WTC11 (cell line): Measurements from ENCODE around the gene GRPEL2. TPM values are rescaled to one million over a fixed set of nuclear protein-coding genes. Genes with fewer than 3 reads are reported as not detected.
A peak's percentile ranks its signal among the peaks of the same experiment; 100 is the strongest.
"Not testable (repeated sequence)": the region's sequence is repeated elsewhere in the genome, so short reads cannot be mapped to it uniquely, and the experiment has no call there.

ENCODE experiments used
- ATAC-seq: fragments of 200-7000 bp; cut with Tn5 transposase; 2 replicates; pipeline ENCODE4 v1.10.0; 2021; ENCODE audit warnings: mild to moderate bottlenecking, moderate library complexity
- CTCF ChIA-PET: fragments of 300-600 bp; sonication (Branson Sonifier 250); formaldehyde crosslinking; loops from one replicate; lab custom pipeline; 2021; ENCODE audit warnings: antibody characterized with exemption; lab: Charles Lee
- POLR2A ChIA-PET: fragments of 350-600 bp; sonication (Branson Sonifier 250); formaldehyde crosslinking; loops from one replicate; lab custom pipeline; 2021; ENCODE audit warnings: antibody characterized with exemption; lab: Charles Lee
- DNase-seq: peaks from one replicate; pipeline ENCODE4 v3.0.0; 2021; ENCODE audit warnings: low spot score
- H3K27ac Mint-ChIP-seq: 2 replicates; pipeline ENCODE4 v1.8.0; 2021; ENCODE audit warnings: mixed read lengths
- H3K27me3 Mint-ChIP-seq: 2 replicates; pipeline ENCODE4 v1.8.0; 2021; ENCODE audit warnings: low read depth, mild to moderate bottlenecking, moderate library complexity, mixed read lengths
- H3K36me3 Mint-ChIP-seq: 2 replicates; pipeline ENCODE4 v1.8.0; 2021; ENCODE audit warnings: mixed read lengths
- H3K4me1 Mint-ChIP-seq: 2 replicates; pipeline ENCODE4 v1.8.0; 2022; ENCODE audit warnings: mixed read lengths
- H3K4me3 Mint-ChIP-seq: 2 replicates; pipeline ENCODE4 v1.8.0; 2021; ENCODE audit warnings: mild to moderate bottlenecking, moderate library complexity, mixed read lengths
- H3K9me3 Mint-ChIP-seq: 2 replicates; pipeline ENCODE4 v1.8.0; 2021; ENCODE audit warnings: mixed read lengths
- CBFB ChIP-seq: sonication (generic); formaldehyde crosslinking; IDR thresholded peaks from 2 replicates; pipeline ENCODE4 v1.8.1; 2022; ENCODE audit warnings: mild to moderate bottlenecking, low read depth, missing genetic modification reagents
- ELF4 ChIP-seq: sonication (generic); formaldehyde crosslinking; IDR thresholded peaks from 2 replicates; pipeline ENCODE4 v1.8.1; 2022; ENCODE audit warnings: low read depth, mild to moderate bottlenecking, moderate library complexity, missing genetic modification reagents
- EMX1 ChIP-seq: fragments of 250-450 bp; sonication (Bioruptor Pico); IDR thresholded peaks from 2 replicates; pipeline ENCODE4 v1.8.0; 2021; ENCODE audit warnings: mild to moderate bottlenecking
- ESRRA ChIP-seq: sonication (generic); formaldehyde crosslinking; IDR thresholded peaks from 2 replicates; pipeline ENCODE4 v1.8.1; 2022; ENCODE audit warnings: mild to moderate bottlenecking, missing genetic modification reagents, borderline replicate concordance
- HMGA2 ChIP-seq: fragments of 250-450 bp; sonication (Bioruptor Pico); IDR thresholded peaks from 2 replicates; pipeline ENCODE4 v1.4.0; 2021; ENCODE audit warnings: mild to moderate bottlenecking, moderate library complexity
- IRF2 ChIP-seq: sonication (generic); formaldehyde crosslinking; IDR thresholded peaks from 2 replicates; pipeline ENCODE4 v1.8.0; 2022; ENCODE audit warnings: low read depth, missing genetic modification reagents, borderline replicate concordance
- NFE2L1 ChIP-seq: sonication (generic); formaldehyde crosslinking; IDR thresholded peaks from 2 replicates; pipeline ENCODE4 v1.8.1; 2023; ENCODE audit warnings: missing genetic modification reagents
- SMAD3 ChIP-seq: sonication (generic); formaldehyde crosslinking; IDR thresholded peaks from 2 replicates; pipeline ENCODE4 v1.8.0; 2022; ENCODE audit warnings: missing genetic modification reagents, mild to moderate bottlenecking, borderline replicate concordance
- ZNF671 ChIP-seq: fragments of 250-450 bp; sonication (Bioruptor Pico); IDR thresholded peaks from 2 replicates; pipeline ENCODE4 v1.8.0; 2021; ENCODE audit warnings: mild to moderate bottlenecking
- total RNA-seq: library from RNA; stranded (reverse); gene quantifications from 3 replicates; pipeline ENCODE4 v1.2.3, GENCODE V29; 2021
- TF ChIP-seq, protein P1 (sequence below): sonication (generic); formaldehyde crosslinking; IDR thresholded peaks from 2 replicates; pipeline ENCODE4 v1.8.1; 2023; ENCODE audit warnings: mild to moderate bottlenecking, missing genetic modification reagents, borderline replicate concordance
- TF ChIP-seq, protein P2 (sequence below): sonication (generic); formaldehyde crosslinking; IDR thresholded peaks from 2 replicates; pipeline ENCODE4 v1.8.1; 2022; ENCODE audit warnings: mild to moderate bottlenecking, moderate library complexity, missing genetic modification reagents
- TF ChIP-seq, protein P3 (sequence below): sonication (generic); formaldehyde crosslinking; IDR thresholded peaks from 2 replicates; pipeline ENCODE4 v1.8.0; 2022; ENCODE audit warnings: mild to moderate bottlenecking, missing genetic modification reagents
- TF ChIP-seq, protein P4 (sequence below): sonication (generic); formaldehyde crosslinking; IDR thresholded peaks from 2 replicates; pipeline ENCODE4 v1.8.0; 2022; ENCODE audit warnings: mild to moderate bottlenecking, missing genetic modification reagents
- TF ChIP-seq, protein P5 (sequence below): sonication (generic); formaldehyde crosslinking; IDR thresholded peaks from 2 replicates; pipeline ENCODE4 v1.8.1; 2022; ENCODE audit warnings: low read depth, missing genetic modification reagents, borderline replicate concordance

Gene GRPEL2
- total RNA-seq, 1 experiment from 2014 or later: 48.6 TPM

DNA sequence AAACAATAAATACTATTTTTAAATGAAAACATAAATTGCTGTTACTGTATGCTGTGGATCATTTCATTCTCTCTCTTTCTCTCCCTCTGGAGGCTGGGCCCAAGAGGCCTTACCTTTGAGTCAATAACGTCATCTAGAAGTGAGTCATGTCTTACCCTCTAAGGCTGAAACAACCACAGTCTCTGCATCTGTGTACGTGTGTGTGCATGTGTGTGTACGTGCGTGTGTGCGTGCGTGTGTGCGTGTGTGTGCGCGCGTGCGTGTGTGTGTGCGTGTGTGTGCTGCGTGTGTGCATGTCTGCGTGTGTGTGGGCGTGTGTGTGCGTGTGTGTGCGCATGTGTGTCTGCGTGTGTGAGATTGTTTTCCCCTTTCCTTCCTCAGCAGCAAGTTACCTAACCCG lies 47.4 kb downstream of the GRPEL2 start:
- H3K36me3 Mint-ChIP-seq: no peaks in the 10 kb centered on the region
- H3K4me1 Mint-ChIP-seq: no peaks in the 10 kb centered on the region
- H3K4me3 Mint-ChIP-seq: no peak overlapping the region
- no peaks in the 10 kb centered on the region for H3K27me3 Mint-ChIP-seq
- ChIA-PET CTCF (interaction anchor here (1.0 kb wide), 1 partner anchor 25 kb away, joined by 3 read pairs; no protein-coding TSS in a partner anchor), POLR2A (no interaction called here)
- DNase-seq (no peak), ATAC-seq (no peak)
- no peak overlapping the region for H3K27ac Mint-ChIP-seq
- H3K9me3 Mint-ChIP-seq: peaks cover 5% of the 10 kb centered on the region
- TF ChIP-seq NFE2L1: 0 out of 2 replicates have a peak, but pooled peaks have one; percentile 14
- no peak for TF ChIP-seq ESRRA (CRISPR knock-in tag)

DNA sequence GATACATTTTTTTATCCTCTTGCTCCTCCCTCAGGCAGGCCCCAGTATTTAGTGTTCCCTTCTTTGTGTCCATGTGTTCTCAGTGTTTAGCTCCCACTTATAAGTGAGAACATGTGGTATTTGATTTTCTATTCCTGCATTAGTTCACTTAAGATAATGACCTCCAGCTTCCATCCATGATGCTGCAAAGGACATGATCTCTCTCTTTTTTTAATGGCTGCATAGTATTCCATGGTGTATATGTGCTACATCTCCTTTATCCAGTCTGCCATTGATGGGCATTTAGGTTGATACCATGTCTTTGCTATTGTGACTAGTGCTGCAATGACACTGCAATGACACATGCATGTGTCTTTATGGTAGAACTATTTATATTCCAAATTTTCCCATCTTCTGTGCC lies 49.7 kb downstream of the GRPEL2 start:
- H3K4me3 Mint-ChIP-seq, H3K27ac Mint-ChIP-seq: not testable (repeated sequence)

DNA sequence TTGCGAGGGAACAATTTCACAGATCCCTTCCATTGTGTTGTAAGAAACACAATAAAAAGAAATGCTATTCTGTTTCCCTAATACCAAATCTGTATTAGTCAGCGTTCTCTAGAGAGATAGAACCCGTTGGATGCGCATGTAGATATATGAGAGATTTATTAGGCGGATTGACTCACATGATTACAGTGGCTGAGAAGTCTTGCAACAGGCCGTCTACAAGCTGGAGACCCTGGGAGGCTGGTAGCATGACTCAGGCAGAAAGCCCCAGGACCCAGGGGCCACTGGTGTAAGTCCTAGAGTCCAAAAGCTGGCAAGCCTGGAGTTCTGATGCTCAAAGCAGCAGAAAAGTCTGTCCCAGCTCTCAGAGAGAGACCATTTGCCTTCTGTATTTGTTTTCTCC lies 52.2 kb downstream of the GRPEL2 start:
- Mint-ChIP-seq H3K4me1 (peaks cover 6% of the 10 kb centered on the region; the same call in 1 of the 2 replicates), H3K4me3 (no peak overlapping the region), H3K9me3 (no peaks in the 10 kb centered on the region), H3K36me3 (no peaks in the 10 kb centered on the region), H3K27ac (no peak overlapping the region), H3K27me3 (no peaks in the 10 kb centered on the region; the same call in 1 of the 2 replicates)
- TF ChIP-seq ZNF671 (no peak), ELF4 (CRISPR knock-in tag) (no peak), SMAD3 (CRISPR knock-in tag) (no peak), EMX1 (CRISPR knock-in tag) (no peak), HMGA2 (no peak), CBFB (no peak), IRF2 (CRISPR knock-in tag) (no peak)
- TF ChIP-seq, protein P1, sequence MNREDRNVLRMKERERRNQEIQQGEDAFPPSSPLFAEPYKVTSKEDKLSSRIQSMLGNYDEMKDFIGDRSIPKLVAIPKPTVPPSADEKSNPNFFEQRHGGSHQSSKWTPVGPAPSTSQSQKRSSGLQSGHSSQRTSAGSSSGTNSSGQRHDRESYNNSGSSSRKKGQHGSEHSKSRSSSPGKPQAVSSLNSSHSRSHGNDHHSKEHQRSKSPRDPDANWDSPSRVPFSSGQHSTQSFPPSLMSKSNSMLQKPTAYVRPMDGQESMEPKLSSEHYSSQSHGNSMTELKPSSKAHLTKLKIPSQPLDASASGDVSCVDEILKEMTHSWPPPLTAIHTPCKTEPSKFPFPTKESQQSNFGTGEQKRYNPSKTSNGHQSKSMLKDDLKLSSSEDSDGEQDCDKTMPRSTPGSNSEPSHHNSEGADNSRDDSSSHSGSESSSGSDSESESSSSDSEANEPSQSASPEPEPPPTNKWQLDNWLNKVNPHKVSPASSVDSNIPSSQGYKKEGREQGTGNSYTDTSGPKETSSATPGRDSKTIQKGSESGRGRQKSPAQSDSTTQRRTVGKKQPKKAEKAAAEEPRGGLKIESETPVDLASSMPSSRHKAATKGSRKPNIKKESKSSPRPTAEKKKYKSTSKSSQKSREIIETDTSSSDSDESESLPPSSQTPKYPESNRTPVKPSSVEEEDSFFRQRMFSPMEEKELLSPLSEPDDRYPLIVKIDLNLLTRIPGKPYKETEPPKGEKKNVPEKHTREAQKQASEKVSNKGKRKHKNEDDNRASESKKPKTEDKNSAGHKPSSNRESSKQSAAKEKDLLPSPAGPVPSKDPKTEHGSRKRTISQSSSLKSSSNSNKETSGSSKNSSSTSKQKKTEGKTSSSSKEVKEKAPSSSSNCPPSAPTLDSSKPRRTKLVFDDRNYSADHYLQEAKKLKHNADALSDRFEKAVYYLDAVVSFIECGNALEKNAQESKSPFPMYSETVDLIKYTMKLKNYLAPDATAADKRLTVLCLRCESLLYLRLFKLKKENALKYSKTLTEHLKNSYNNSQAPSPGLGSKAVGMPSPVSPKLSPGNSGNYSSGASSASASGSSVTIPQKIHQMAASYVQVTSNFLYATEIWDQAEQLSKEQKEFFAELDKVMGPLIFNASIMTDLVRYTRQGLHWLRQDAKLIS: no peak
- TF ChIP-seq, protein P2, sequence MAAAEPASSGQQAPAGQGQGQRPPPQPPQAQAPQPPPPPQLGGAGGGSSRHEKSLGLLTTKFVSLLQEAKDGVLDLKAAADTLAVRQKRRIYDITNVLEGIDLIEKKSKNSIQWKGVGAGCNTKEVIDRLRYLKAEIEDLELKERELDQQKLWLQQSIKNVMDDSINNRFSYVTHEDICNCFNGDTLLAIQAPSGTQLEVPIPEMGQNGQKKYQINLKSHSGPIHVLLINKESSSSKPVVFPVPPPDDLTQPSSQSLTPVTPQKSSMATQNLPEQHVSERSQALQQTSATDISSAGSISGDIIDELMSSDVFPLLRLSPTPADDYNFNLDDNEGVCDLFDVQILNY (CRISPR knock-in tag): no peak
- TF ChIP-seq, protein P3, sequence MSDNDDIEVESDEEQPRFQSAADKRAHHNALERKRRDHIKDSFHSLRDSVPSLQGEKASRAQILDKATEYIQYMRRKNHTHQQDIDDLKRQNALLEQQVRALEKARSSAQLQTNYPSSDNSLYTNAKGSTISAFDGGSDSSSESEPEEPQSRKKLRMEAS (CRISPR knock-in tag): no peak
- TF ChIP-seq, protein P4, sequence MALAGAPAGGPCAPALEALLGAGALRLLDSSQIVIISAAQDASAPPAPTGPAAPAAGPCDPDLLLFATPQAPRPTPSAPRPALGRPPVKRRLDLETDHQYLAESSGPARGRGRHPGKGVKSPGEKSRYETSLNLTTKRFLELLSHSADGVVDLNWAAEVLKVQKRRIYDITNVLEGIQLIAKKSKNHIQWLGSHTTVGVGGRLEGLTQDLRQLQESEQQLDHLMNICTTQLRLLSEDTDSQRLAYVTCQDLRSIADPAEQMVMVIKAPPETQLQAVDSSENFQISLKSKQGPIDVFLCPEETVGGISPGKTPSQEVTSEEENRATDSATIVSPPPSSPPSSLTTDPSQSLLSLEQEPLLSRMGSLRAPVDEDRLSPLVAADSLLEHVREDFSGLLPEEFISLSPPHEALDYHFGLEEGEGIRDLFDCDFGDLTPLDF (CRISPR knock-in tag): no peak
- TF ChIP-seq, protein P5, sequence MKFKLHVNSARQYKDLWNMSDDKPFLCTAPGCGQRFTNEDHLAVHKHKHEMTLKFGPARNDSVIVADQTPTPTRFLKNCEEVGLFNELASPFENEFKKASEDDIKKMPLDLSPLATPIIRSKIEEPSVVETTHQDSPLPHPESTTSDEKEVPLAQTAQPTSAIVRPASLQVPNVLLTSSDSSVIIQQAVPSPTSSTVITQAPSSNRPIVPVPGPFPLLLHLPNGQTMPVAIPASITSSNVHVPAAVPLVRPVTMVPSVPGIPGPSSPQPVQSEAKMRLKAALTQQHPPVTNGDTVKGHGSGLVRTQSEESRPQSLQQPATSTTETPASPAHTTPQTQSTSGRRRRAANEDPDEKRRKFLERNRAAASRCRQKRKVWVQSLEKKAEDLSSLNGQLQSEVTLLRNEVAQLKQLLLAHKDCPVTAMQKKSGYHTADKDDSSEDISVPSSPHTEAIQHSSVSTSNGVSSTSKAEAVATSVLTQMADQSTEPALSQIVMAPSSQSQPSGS (CRISPR knock-in tag): no peak
- POLR2A ChIA-PET: no interaction called here
- CTCF ChIA-PET: no interaction called here
- ATAC-seq: no peak
- DNase-seq: no peak

More for the DNA sequence above, 49.7 kb downstream of the GRPEL2 start:
- H3K4me1 Mint-ChIP-seq, H3K9me3 Mint-ChIP-seq, ATAC-seq, H3K27me3 Mint-ChIP-seq, H3K36me3 Mint-ChIP-seq, POLR2A ChIA-PET, DNase-seq: not testable (repeated sequence)
- CTCF ChIA-PET: interaction anchor here (1.5 kb wide), 1 partner anchor 14 kb away, joined by 4 read pairs; no protein-coding TSS in a partner anchor

DNA sequence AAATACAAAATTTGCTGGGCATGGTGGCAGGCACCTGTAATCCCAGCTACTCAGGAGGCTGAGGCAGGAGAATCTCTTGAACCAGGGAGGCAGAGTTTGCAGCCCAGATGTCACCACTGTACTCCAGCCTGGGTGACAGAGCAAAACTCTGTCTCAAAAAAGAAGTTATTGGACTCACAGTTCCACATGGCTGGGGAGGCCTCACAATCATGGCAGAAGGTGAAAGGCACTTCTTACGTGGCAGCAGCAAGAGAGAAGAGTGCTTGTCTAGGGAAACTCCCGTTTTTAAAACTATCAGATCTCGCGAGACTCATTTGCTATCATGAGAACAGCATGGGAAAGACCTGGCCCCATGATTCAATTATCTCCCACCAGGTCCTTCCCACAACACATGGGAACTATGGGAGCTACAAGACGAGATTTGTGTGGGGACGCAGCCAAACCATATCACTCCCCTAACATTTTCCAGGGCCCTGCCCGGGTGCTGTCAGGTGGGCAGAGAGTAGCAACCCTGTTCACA lies 53.5 kb downstream of the GRPEL2 start:
- H3K36me3 Mint-ChIP-seq, DNase-seq, POLR2A ChIA-PET, H3K27me3 Mint-ChIP-seq, H3K4me1 Mint-ChIP-seq, H3K9me3 Mint-ChIP-seq, ATAC-seq, H3K4me3 Mint-ChIP-seq, H3K27ac Mint-ChIP-seq: not testable (repeated sequence)
- CTCF ChIA-PET: interaction anchor here (1.3 kb wide), 1 partner anchor 36 kb away, joined by 5 read pairs; no protein-coding TSS in a partner anchor
